ENCODE measurements around the gene TTF2.

The TTF2 gene

DNA sequence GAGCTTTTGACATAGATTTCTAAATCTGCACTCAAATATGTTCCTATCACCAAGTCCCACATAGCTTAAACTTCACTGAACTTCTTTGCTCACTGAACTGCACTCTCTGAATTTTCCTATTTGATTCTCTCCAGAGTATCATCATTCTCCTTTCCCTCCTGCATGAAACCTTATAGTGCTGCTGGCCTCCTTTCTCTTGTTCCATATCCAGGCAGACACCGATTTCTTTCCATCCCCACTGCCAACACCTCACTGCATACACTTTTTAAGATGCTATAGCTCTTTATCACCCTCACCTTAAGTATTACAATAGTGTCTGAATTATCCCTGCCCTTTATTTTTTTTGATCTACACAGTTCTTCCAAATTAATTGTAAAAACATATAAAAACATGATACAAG is 64.5 kb downstream of the TTF2 start:
- H3K9me3 Mint-ChIP-seq, result no peaks in the 10 kb centered on the region
- intact Hi-C loops (cut with micrococcal nuclease), result loop anchor here (5.0 kb wide), 1 partner anchor 243 kb away; the partner anchor contains the start of gene MAN1A2
- no peak overlapping the region for H3K4me3 Mint-ChIP-seq
- H3K27me3 Mint-ChIP-seq, result peaks cover 13% of the 10 kb centered on the region
- no peaks in the 10 kb centered on the region for H3K36me3 Mint-ChIP-seq (ENCODE audit: low read depth)
- peaks cover 9% of the 10 kb centered on the region for H3K4me1 Mint-ChIP-seq (ENCODE audit: low read depth)
- no peak overlapping the region for H3K27ac Mint-ChIP-seq

DNA sequence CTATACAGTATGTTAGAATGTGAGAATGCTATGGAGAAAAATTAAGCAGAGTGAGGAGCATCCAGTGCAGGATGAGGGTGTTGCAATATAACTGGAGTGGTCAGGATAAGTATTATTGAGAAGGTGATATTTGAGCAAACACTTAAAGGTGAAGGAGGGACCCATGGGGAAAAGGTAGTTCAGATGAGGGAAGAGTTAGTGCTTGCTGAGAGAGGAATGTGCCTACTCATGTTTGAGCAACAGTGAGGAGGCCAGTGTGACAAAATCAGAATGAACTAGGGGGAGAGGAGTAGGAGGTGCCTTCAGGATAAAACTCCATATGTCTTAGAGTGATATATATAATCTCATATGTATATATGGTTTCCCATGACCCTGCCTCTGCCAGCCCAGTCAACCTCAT is 67.7 kb downstream of the TTF2 start:
- H3K9me3 Mint-ChIP-seq, result no peaks in the 10 kb centered on the region
- no peak overlapping the region for H3K27ac Mint-ChIP-seq
- H3K4me1 Mint-ChIP-seq (ENCODE audit: low read depth), result no peaks in the 10 kb centered on the region
- peaks cover 1% of the 10 kb centered on the region for H3K27me3 Mint-ChIP-seq
- no peak overlapping the region for H3K4me3 Mint-ChIP-seq
- intact Hi-C loops (cut with micrococcal nuclease), result loop anchor here (1.0 kb wide), 1 partner anchor 59 kb away; no protein-coding TSS in a partner anchor
- H3K36me3 Mint-ChIP-seq (ENCODE audit: low read depth), result no peaks in the 10 kb centered on the region

- Mint-ChIP-seq H3K4me3 (no peak overlapping the region), H3K9me3 (no peaks in the 10 kb centered on the region), H3K4me1 (ENCODE audit: low read depth) (no peaks in the 10 kb centered on the region), H3K27ac (no peak overlapping the region), H3K27me3 (peaks cover 1% of the 10 kb centered on the region), H3K36me3 (ENCODE audit: low read depth) (no peaks in the 10 kb centered on the region)
- intact Hi-C loops (cut with micrococcal nuclease), result loop anchor here (1.0 kb wide), 1 partner anchor 60 kb away; no protein-coding TSS in a partner anchor
These were observed 68.4 kb downstream of the TTF2 start for GRCh38 chr1:117128323-117129079.

DNA sequence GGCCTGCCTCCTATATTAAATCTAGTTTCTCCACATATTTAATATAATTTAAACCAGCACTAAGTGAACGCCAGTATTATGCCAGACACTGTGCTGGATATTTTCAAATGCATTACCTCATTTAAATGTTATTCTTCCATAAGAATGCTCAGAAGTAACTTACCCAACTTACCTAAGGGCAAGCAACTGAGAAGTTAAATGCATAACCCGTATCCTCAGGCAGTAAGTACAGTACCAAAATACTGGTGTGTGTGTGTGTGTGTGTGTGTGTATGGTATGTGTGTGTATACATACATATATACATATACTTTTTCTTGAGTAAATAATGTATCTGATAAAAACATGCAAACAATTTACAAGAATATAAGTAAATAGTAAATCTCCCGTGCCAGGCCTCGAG is 70.4 kb downstream of the TTF2 start:
- Mint-ChIP-seq H3K4me1 (ENCODE audit: low read depth) (no peaks in the 10 kb centered on the region), H3K36me3 (ENCODE audit: low read depth) (no peaks in the 10 kb centered on the region), H3K9me3 (no peaks in the 10 kb centered on the region), H3K4me3 (no peak overlapping the region), H3K27me3 (peaks cover 8% of the 10 kb centered on the region), H3K27ac (no peak overlapping the region)
- intact Hi-C loops (cut with micrococcal nuclease), result no loop called here

GRCh38 chr1:117135329-117135728 is 75.2 kb downstream of the TTF2 start:
- Mint-ChIP-seq H3K4me3 (no peak overlapping the region), H3K36me3 (ENCODE audit: low read depth) (no peaks in the 10 kb centered on the region), H3K27ac (no peak overlapping the region), H3K4me1 (ENCODE audit: low read depth) (no peaks in the 10 kb centered on the region), H3K27me3 (peaks cover 8% of the 10 kb centered on the region), H3K9me3 (no peaks in the 10 kb centered on the region)
- intact Hi-C loops (cut with micrococcal nuclease), result no loop called here

DNA sequence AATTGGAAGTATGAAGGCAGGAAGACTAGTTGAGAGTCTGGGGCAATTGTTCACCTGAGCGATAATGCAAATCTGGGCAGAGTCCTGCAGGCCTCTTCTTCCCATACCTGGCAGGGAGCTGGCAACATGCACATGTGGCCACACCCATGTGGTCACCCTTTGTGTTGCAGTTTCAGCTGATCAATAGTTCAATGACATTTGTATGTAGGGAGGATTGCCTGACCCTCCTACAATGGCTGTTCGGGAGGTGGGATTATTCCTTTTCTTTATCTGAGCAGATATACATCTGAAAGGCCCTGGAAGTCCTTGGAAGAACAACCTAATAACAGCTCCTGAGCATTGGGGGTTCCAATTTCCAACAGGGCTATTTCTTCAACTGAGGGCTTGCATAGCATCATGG is 76.6 kb downstream of the TTF2 start:
- Mint-ChIP-seq H3K4me3 (no peak overlapping the region), H3K9me3 (no peaks in the 10 kb centered on the region), H3K27ac (no peak overlapping the region), H3K27me3 (peaks cover 8% of the 10 kb centered on the region), H3K4me1 (ENCODE audit: low read depth) (no peaks in the 10 kb centered on the region), H3K36me3 (ENCODE audit: low read depth) (no peaks in the 10 kb centered on the region)
- intact Hi-C loops (cut with micrococcal nuclease), result no loop called here

- no peaks in the 10 kb centered on the region for H3K36me3 Mint-ChIP-seq (ENCODE audit: low read depth)
- H3K4me3 Mint-ChIP-seq, result no peak overlapping the region
- H3K4me1 Mint-ChIP-seq (ENCODE audit: low read depth), result no peaks in the 10 kb centered on the region
- H3K27me3 Mint-ChIP-seq, result peaks cover 7% of the 10 kb centered on the region
- intact Hi-C loops (cut with micrococcal nuclease), result no loop called here
- H3K9me3 Mint-ChIP-seq, result no peaks in the 10 kb centered on the region
- no peak overlapping the region for H3K27ac Mint-ChIP-seq
These were observed 77.2 kb downstream of the TTF2 start for GRCh38 chr1:117137281-117137855.

DNA sequence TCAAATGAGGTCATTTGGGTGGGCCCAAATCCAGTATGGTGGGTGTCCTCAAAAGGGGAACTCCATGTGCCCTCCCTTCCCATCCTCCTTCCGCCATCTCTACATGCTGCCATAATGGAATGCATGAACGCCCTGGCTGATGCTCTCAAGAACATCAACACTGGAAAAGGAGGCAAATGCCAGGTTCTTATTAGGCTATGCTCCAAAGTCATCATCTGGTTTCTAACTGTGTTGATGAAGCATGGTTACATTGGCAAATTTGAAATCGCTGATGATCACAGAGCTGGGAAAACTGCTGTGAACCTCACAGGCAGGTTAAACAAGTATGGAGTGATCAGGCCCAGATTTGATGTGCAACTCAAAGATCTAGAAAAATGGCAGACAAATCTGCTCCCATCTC is 78.0 kb downstream of the TTF2 start:
- Mint-ChIP-seq H3K4me3 (no peak overlapping the region), H3K36me3 (ENCODE audit: low read depth) (no peaks in the 10 kb centered on the region), H3K9me3 (no peaks in the 10 kb centered on the region), H3K27me3 (peaks cover 7% of the 10 kb centered on the region), H3K27ac (no peak overlapping the region), H3K4me1 (ENCODE audit: low read depth) (no peaks in the 10 kb centered on the region)
- intact Hi-C loops (cut with micrococcal nuclease), result no loop called here

GRCh38 chr1:117138561-117138960 is 78.4 kb downstream of the TTF2 start:
- H3K27me3 Mint-ChIP-seq, result peaks cover 7% of the 10 kb centered on the region
- H3K36me3 Mint-ChIP-seq (ENCODE audit: low read depth), result no peaks in the 10 kb centered on the region
- no peak overlapping the region for H3K27ac Mint-ChIP-seq
- H3K9me3 Mint-ChIP-seq, result no peaks in the 10 kb centered on the region
- intact Hi-C loops (cut with micrococcal nuclease), result no loop called here
- no peaks in the 10 kb centered on the region for H3K4me1 Mint-ChIP-seq (ENCODE audit: low read depth)
- no peak overlapping the region for H3K4me3 Mint-ChIP-seq

DNA sequence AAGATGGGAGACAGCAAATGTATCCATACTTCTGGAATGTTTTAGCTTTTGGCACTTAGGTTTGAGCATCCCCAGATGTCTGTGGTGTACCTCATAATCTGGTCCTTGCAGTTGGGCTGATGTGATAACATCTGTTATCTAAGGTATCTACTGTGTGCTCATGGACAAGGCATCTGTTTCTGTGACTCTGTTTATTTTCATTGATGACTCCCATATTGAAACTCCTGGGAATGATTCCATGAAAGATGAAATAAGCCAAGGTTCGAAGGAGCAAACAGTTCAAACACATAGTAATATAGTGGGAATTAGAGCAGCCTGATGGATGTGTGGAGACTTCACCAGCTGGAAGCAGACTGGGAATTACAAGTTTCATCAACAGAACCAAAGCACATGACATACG is 82.1 kb downstream of the TTF2 start:
- intact Hi-C loops (cut with micrococcal nuclease), result no loop called here
- Mint-ChIP-seq H3K9me3 (no peaks in the 10 kb centered on the region), H3K27ac (no peak overlapping the region), H3K4me1 (ENCODE audit: low read depth) (no peaks in the 10 kb centered on the region), H3K4me3 (no peak overlapping the region), H3K36me3 (ENCODE audit: low read depth) (no peaks in the 10 kb centered on the region), H3K27me3 (peaks cover 6% of the 10 kb centered on the region)

DNA sequence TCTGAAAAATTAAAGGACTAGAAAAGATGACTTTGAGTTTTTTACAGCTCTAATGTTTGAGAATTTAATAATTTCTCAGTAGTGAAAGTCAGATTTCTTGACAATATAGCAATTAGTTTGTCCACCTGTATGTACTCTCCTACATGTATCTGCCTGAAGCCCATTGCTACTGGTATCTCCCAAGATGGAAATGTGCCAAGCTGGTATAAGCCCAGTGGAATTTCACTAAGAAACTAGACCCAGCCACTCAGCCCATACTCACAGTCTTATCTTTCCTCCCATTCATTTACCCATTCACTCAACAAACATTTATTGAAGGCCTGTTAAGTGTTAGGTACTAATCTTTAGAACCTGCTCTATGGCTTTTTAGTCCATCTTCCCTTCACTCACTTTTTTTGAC is 83.0 kb downstream of the TTF2 start:
- no peak overlapping the region for H3K4me3 Mint-ChIP-seq
- no peaks in the 10 kb centered on the region for H3K4me1 Mint-ChIP-seq (ENCODE audit: low read depth)
- peaks cover 6% of the 10 kb centered on the region for H3K27me3 Mint-ChIP-seq
- H3K27ac Mint-ChIP-seq, result no peak overlapping the region
- H3K36me3 Mint-ChIP-seq (ENCODE audit: low read depth), result no peaks in the 10 kb centered on the region
- intact Hi-C loops (cut with micrococcal nuclease), result no loop called here
- H3K9me3 Mint-ChIP-seq, result no peaks in the 10 kb centered on the region

DNA sequence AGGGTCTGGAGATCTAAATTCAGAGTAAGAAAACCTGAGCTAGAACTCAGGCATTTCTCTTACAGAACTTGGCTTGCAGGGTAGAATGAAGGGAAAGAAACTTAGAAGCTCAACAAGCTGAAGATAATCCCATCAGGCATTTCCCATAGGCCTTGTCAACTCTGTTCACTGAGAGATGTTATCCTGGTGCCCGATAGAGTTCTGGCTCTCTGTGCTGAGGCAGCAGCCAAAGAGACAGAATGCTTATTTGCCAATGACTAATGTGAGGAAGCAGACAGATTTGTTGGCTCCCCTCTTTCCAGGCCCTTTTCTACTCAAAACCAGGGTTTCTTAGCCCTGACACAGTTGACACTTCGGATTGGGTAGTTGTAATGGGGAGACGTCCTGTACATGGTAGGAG is 83.7 kb downstream of the TTF2 start:
- H3K27ac Mint-ChIP-seq, result no peak overlapping the region
- no peak overlapping the region for H3K4me3 Mint-ChIP-seq
- H3K36me3 Mint-ChIP-seq (ENCODE audit: low read depth), result no peaks in the 10 kb centered on the region
- H3K9me3 Mint-ChIP-seq, result no peaks in the 10 kb centered on the region
- intact Hi-C loops (cut with micrococcal nuclease), result no loop called here
- H3K4me1 Mint-ChIP-seq (ENCODE audit: low read depth), result no peaks in the 10 kb centered on the region
- peaks cover 6% of the 10 kb centered on the region for H3K27me3 Mint-ChIP-seq

- H3K27me3 Mint-ChIP-seq, result peaks cover 6% of the 10 kb centered on the region
- H3K9me3 Mint-ChIP-seq, result peaks cover 5% of the 10 kb centered on the region
- no peak overlapping the region for H3K4me3 Mint-ChIP-seq
- H3K27ac Mint-ChIP-seq, result no peak overlapping the region
- H3K36me3 Mint-ChIP-seq (ENCODE audit: low read depth), result no peaks in the 10 kb centered on the region
- intact Hi-C loops (cut with micrococcal nuclease), result no loop called here
- H3K4me1 Mint-ChIP-seq (ENCODE audit: low read depth), result no peaks in the 10 kb centered on the region
These were observed 85.9 kb downstream of the TTF2 start for GRCh38 chr1:117146072-117146471.

DNA sequence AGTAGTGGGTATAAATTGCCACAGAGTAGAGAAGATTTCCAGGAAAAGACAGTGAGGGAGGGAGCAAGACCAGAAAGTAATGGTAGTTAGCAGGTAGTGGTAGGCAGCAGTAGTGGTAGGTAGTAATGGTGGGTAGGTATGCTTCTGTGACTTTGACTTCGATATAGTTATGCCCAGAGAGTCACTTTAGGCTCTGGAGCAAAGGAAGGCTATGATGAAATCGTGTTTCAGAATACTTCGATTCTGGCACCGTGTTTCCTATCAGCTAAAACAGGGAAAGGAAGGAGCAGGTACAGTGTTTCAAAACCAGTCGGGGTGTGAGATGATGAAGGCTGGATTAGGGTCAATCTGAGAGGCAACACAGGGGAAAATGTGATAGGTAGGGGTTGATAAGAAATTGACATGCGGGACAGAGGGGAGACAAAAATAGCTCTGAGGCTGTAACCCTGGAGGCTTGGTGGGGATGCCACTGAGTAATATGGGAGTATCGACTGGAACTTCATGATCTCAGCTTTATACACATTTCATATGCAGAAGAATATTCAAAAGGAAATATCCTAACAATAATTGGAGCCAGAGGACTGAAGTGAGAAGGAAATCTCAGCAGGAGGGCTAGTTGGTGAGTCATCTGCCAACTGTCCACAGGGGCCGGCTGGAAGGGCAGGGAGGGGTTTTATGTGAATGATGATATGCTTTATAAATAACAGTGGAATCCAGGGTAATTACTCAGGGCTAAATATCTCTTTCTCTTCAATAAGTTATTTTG is 86.6 kb downstream of the TTF2 start:
- Mint-ChIP-seq H3K4me3 (no peak overlapping the region), H3K27me3 (peaks cover 6% of the 10 kb centered on the region), H3K27ac (no peak overlapping the region), H3K9me3 (peaks cover 12% of the 10 kb centered on the region), H3K4me1 (ENCODE audit: low read depth) (no peaks in the 10 kb centered on the region), H3K36me3 (ENCODE audit: low read depth) (no peaks in the 10 kb centered on the region)
- intact Hi-C loops (cut with micrococcal nuclease), result no loop called here

Measured in dendritic cell treated with granulocyte-macrophage colony-stimulating factor and Interleukin-4, amounts not matched to agents 40 ng/mL and 50 ng/mL, for 4 days (primary cell).